Aorta (tissue), 5 donors: ENCODE measurements around the gene COBLL1. TPM values are rescaled to one million over a fixed set of nuclear protein-coding genes. Genes with fewer than 3 reads are reported as not detected.

Experiments used
- ATAC-seq: fragments of 200-7000 bp; cut with Tn5 transposase; one replicate; pipeline ENCODE4 v1.9.1; 2022; ENCODE audit warnings: moderate library complexity; ENCODE audit not compliant: low FRiP score
- DNase-seq, 2 donors: peaks; one replicate each; pipeline ENCODE4 v3.0.0-alpha.2; 2020
- H3K27ac ChIP-seq, 2 donors: one replicate each; pipeline ENCODE4 v1.5.1; 2013; ENCODE audit warnings: low read length in 2 of 2, mild to moderate bottlenecking in 2 of 2, moderate library complexity in 2 of 2, control low read depth in 1 of 2, inconsistent platforms in 1 of 2, low read depth in 1 of 2
- H3K27me3 ChIP-seq, 2 donors: one replicate each; pipeline ENCODE4 v1.6.1; 2013; ENCODE audit warnings: control low read depth in 1 of 2, low read length in 1 of 2, mild to moderate bottlenecking in 1 of 2, moderate library complexity in 1 of 2; ENCODE audit not compliant: insufficient read depth in 2 of 2, control insufficient read depth in 1 of 2
- H3K36me3 ChIP-seq, 2 donors: one replicate each; pipeline ENCODE4 v1.6.1; 2013; ENCODE audit warnings: control low read depth in 1 of 2, low read length in 1 of 2, mild to moderate bottlenecking in 1 of 2; ENCODE audit not compliant: insufficient read depth in 2 of 2, control insufficient read depth in 1 of 2
- H3K4me1 ChIP-seq, 2 donors: one replicate each; pipeline ENCODE4 v1.6.1; 2013; ENCODE audit warnings: low read length in 2 of 2, control low read depth in 1 of 2, mild to moderate bottlenecking in 1 of 2, moderate library complexity in 1 of 2; ENCODE audit not compliant: insufficient read depth in 2 of 2, control insufficient read depth in 1 of 2
- H3K4me3 ChIP-seq, 2 donors: one replicate each; pipeline ENCODE4 v1.5.1; 2013; ENCODE audit warnings: low read length in 2 of 2, control low read depth in 1 of 2, mild to moderate bottlenecking in 1 of 2
- H3K9me3 ChIP-seq: one replicate; pipeline ENCODE4 v1.6.1; 2013; ENCODE audit warnings: mild to moderate bottlenecking, low read length; ENCODE audit not compliant: control insufficient read depth
- WGBS, 2 donors: extraction: QIAGEN DNeasy Blood & Tissue Kit; methylation state at CpG; one replicate each; pipeline ENCODE4 v1.1.7; 2013; 5-methylcytosine and 5-hydroxymethylcytosine counted together
- intact Hi-C, 2 donors: fragments of 100-400 bp; cut with DNase I; formaldehyde crosslinking; loops; one replicate each; pipeline versions ENCODE4 v1.14.2 to v1.15.0; 2022
- polyA plus RNA-seq, 2 donors: library from polyadenylated mRNA; stranded (reverse); fragments of 200-250 nt; gene quantifications; one replicate each; pipeline ENCODE4 v1.2.3, GENCODE V29; 2013
- total RNA-seq, 2 donors: library from RNA; stranded (reverse); fragmentation: NEBNext Ultra II Directional; extraction: Animal tissue kit (Norgen Biotek cat#: 25700); gene quantifications; one replicate each; pipeline ENCODE4 v1.2.1, GENCODE V29; 2021
- donor health status: healthy with polysubstance abuse.
- donor health status: Bipolar disorder and iron deficiency.
- donor health status: DM: no; HTN: no; CAD: no.
- donor health status: DM: no; HTN: no; CAD: no.
- donor health status: DM: yes; HTN: yes; CAD: no.

The COBLL1 gene
- total and polyA plus RNA-seq, 4 donors, result 20.2 to 101 (median 42.8) TPM

DNA sequence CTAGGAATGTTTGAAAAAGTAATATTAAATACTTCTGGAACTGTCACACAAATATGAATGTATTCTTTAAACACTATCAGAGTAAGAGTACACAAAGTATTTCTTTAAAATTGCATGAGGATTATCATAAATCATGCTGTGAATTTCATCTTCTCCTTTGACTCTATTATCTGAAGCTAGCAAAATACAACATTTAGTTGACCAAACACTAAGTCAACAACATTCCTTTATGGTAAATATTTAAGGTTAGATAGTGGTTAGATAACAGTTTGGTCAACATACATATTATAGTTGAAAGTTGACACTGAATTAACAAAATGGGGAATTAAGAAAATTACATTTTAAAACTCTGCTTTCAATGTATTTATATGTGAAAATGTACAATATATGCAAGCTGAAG, 148.2 kb downstream of the COBLL1 start:
- no peaks in the 10 kb centered on the region for H3K9me3 ChIP-seq
- intact Hi-C loops, result no loop called here
- H3K4me3 ChIP-seq, result no peak overlapping the region
- no peak for ATAC-seq
- DNase-seq, result no peak
- peaks cover 0 to 4% of the 10 kb centered on the region in 2 donors for H3K4me1 ChIP-seq
- no peak overlapping the region for H3K27ac ChIP-seq
- no peaks in the 10 kb centered on the region for H3K27me3 ChIP-seq
- H3K36me3 ChIP-seq, result peaks cover 1 to 12% of the 10 kb centered on the region in 2 donors

- intact Hi-C loops, result no loop called here
- DNase-seq (no peak), ATAC-seq (no peak)
- no peaks in the 10 kb centered on the region for H3K27me3 ChIP-seq
- H3K4me3 ChIP-seq, result no peak overlapping the region
- H3K4me1 ChIP-seq, result peaks cover 0 to 4% of the 10 kb centered on the region in 2 donors
- peaks cover 1 to 12% of the 10 kb centered on the region in 2 donors for H3K36me3 ChIP-seq
- 6 to 15% methylated on average over 2 of the region's 2 CpGs for WGBS, 2 donors
- H3K27ac ChIP-seq, result no peak overlapping the region
- H3K9me3 ChIP-seq, result no peaks in the 10 kb centered on the region
These were observed 148.7 kb downstream of the COBLL1 start for GRCh38 chr2:164692958-164693357.

- intact Hi-C loops, result no loop called here
- H3K27me3 ChIP-seq, result no peaks in the 10 kb centered on the region
- no peak for ATAC-seq
- H3K9me3 ChIP-seq, result no peaks in the 10 kb centered on the region
- H3K4me3 ChIP-seq, result no peak overlapping the region
- peaks cover 0 to 4% of the 10 kb centered on the region in 2 donors for H3K4me1 ChIP-seq
- peaks cover 3 to 12% of the 10 kb centered on the region in 2 donors for H3K36me3 ChIP-seq
- DNase-seq, result no peak
- WGBS, 2 donors, result 16 to 27% methylated on average over 3 of the region's 3 CpGs
- H3K27ac ChIP-seq, result no peak overlapping the region
These were observed 149.5 kb downstream of the COBLL1 start for GRCh38 chr2:164692114-164692513.

GRCh38 chr2:164691346-164691887, 150.2 kb downstream of the COBLL1 start:
- H3K27me3 ChIP-seq, result no peaks in the 10 kb centered on the region
- ATAC-seq (no peak), DNase-seq (no peak)
- no peak overlapping the region for H3K4me3 ChIP-seq
- peaks cover 3 to 12% of the 10 kb centered on the region in 2 donors for H3K36me3 ChIP-seq
- H3K4me1 ChIP-seq, result peaks cover 0 to 4% of the 10 kb centered on the region in 2 donors
- intact Hi-C loops, result no loop called here
- no peak overlapping the region for H3K27ac ChIP-seq
- WGBS, 2 donors, result 97% methylated on average over 2 of the region's 2 CpGs
- H3K9me3 ChIP-seq, result no peaks in the 10 kb centered on the region

DNA sequence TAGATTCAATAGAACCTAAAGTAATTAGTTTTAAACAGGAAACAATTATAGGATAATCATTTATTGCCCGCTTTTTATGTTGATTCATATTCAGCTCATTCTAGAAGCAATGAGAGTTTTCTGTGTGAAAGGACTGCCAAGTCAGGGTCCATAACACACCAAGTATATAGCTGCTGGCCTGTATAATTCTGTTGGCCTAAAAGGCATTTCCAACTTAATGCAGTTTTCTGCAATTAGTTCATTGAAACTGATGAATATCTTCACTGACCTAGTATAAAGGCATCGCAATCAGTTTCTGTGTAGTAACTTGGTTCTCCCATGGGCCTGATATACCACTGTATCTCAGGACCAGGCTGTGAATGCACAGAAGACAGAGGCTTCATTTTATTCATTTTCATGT, 151.3 kb downstream of the COBLL1 start:
- no peak for ATAC-seq
- no peak overlapping the region for H3K4me3 ChIP-seq
- no peak overlapping the region for H3K27ac ChIP-seq
- WGBS, 2 donors, result 98 to 99% methylated on average over 2 of the region's 2 CpGs
- peaks cover 0 to 4% of the 10 kb centered on the region in 2 donors for H3K4me1 ChIP-seq
- no peak for DNase-seq
- no peaks in the 10 kb centered on the region for H3K9me3 ChIP-seq
- intact Hi-C loops, result no loop called here
- H3K27me3 ChIP-seq, result no peaks in the 10 kb centered on the region
- H3K36me3 ChIP-seq, result peaks cover 3 to 12% of the 10 kb centered on the region in 2 donors

GRCh38 chr2:164688896-164689419, 152.7 kb downstream of the COBLL1 start:
- H3K4me1 ChIP-seq, result peaks cover 0 to 4% of the 10 kb centered on the region in 2 donors
- H3K27me3 ChIP-seq, result no peaks in the 10 kb centered on the region
- 53 to 58% methylated on average over 1 of the region's 1 CpG for WGBS, 2 donors
- DNase-seq (no peak), ATAC-seq (no peak)
- no peak overlapping the region for H3K4me3 ChIP-seq
- no peaks in the 10 kb centered on the region for H3K9me3 ChIP-seq
- intact Hi-C loops, result no loop called here
- H3K27ac ChIP-seq, result no peak overlapping the region
- peaks cover 3 to 12% of the 10 kb centered on the region in 2 donors for H3K36me3 ChIP-seq

GRCh38 chr2:164681009-164681408, 160.6 kb downstream of the COBLL1 start:
- intact Hi-C loops, result no loop called here
- no peaks in the 10 kb centered on the region for H3K9me3 ChIP-seq
- ATAC-seq, result no peak
- H3K4me1 ChIP-seq, result no peaks in the 10 kb centered on the region
- no peaks in the 10 kb centered on the region for H3K27me3 ChIP-seq
- DNase-seq, result no peak
- H3K27ac ChIP-seq, result no peak overlapping the region
- no peak overlapping the region for H3K4me3 ChIP-seq
- WGBS, 2 donors, result 62 to 71% methylated on average over 1 of the region's 1 CpG
- peaks cover 0 to 5% of the 10 kb centered on the region in 2 donors for H3K36me3 ChIP-seq

DNA sequence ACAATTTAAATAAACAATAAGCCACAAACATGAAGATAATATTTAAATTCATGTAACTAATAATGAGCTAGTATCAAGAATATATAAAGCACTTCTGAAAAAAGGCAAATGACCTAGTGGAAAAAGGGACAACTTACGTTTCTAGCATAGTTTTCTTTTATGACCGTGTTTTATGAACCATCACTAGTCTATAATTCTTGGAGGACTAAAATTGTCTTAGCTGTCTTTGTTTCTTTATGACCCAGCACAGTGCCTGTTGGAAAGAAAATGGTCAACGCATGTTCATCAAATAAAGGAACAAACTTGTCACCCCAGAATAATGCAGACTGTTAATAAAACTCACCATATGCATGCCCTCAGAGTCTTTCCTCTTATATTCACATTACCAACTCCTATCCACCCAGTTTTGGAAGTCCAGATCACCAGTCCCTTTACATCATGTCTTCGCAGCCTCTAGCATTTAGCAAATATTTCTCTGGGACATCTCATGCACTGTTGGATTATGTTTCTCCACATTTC, 162.9 kb downstream of the COBLL1 start:
- DNase-seq, result no peak
- H3K27ac ChIP-seq, result no peak overlapping the region
- 94 to 96% methylated on average over 4 of the region's 4 CpGs for WGBS, 2 donors
- H3K9me3 ChIP-seq, result no peaks in the 10 kb centered on the region
- no peaks in the 10 kb centered on the region for H3K27me3 ChIP-seq
- ATAC-seq, result no peak
- no peaks in the 10 kb centered on the region for H3K4me1 ChIP-seq
- intact Hi-C loops, result no loop called here
- no peak overlapping the region for H3K4me3 ChIP-seq
- H3K36me3 ChIP-seq, result peaks cover 0 to 5% of the 10 kb centered on the region in 2 donors

DNA sequence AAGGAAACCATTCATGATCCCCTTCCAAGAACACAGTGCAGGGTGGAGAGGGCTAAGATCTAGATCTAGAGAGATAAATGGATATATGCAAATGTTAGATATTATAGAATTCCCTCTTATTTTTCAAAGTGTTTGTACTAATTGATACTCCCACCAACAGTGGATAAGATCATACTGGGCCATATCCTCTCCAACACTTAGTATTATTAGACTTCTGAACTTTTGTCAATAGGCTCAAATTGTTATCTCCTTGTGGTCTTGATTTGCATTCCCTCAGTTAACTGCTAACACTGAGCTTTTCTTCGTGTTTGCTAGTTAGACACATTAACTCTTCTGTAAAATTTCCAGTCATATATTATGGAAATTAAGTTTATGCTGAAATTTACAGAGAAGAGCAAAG, 163.9 kb downstream of the COBLL1 start:
- Histone ChIP-seq H3K4me1 (no peaks in the 10 kb centered on the region), H3K36me3 (peaks cover 0 to 5% of the 10 kb centered on the region in 2 donors), H3K27ac (no peak overlapping the region), H3K4me3 (no peak overlapping the region), H3K9me3 (no peaks in the 10 kb centered on the region), H3K27me3 (no peaks in the 10 kb centered on the region)
- 89 to 94% methylated on average over 1 of the region's 1 CpG for WGBS, 2 donors
- intact Hi-C loops, result no loop called here
- ATAC-seq, result no peak
- no peak for DNase-seq
